Endothelial cell of hepatic sinusoid (primary cell): Measurements from ENCODE around the gene NOTCH3.

Experiments used
- in situ Hi-C: cut with HindIII; loops from 2 replicates; pipeline ENCODE4 v1.10.0; 2017; ENCODE audit warnings: low sequenced_read_pairs

Gene NOTCH3

GRCh38 chr19:15200553-15201364 is at the start of gene NOTCH3:
NOTCH3 (minus strand) TSS chr19:15200995; CDS start chr19:15200905, 90 bp downstream.
- in situ Hi-C loops = no loop called here

- in situ Hi-C loops = no loop called here
Measured at GRCh38 chr19:15250640-15250993, 49.8 kb upstream of the NOTCH3 start.

GRCh38 chr19:15249972-15250639 is 49.3 kb upstream of the NOTCH3 start:
- in situ Hi-C loops = loop anchor here (5.0 kb wide), 2 partner anchors 68 to 77 kb away; no protein-coding TSS in a partner anchor

GRCh38 chr19:15249528-15249874 is 48.7 kb upstream of the NOTCH3 start:
- in situ Hi-C loops = loop anchor here (5.0 kb wide), 2 partner anchors 67 to 78 kb away; no protein-coding TSS in a partner anchor

- in situ Hi-C loops = loop anchor here (5.0 kb wide), 2 partner anchors 67 to 78 kb away; no protein-coding TSS in a partner anchor
Measured at GRCh38 chr19:15248648-15249527, 48.1 kb upstream of the NOTCH3 start.

GRCh38 chr19:15248106-15248505 is 47.3 kb upstream of the NOTCH3 start:
- in situ Hi-C loops = loop anchor here (5.0 kb wide), 2 partner anchors 66 to 79 kb away; no protein-coding TSS in a partner anchor

GRCh38 chr19:15247107-15248014 is 46.6 kb upstream of the NOTCH3 start:
- in situ Hi-C loops = loop anchor here (5.0 kb wide), 2 partner anchors 65 to 80 kb away; no protein-coding TSS in a partner anchor

GRCh38 chr19:15246198-15246481 is 45.3 kb upstream of the NOTCH3 start:
- in situ Hi-C loops = loop anchor here (5.0 kb wide), 2 partner anchors 64 to 81 kb away; no protein-coding TSS in a partner anchor

- in situ Hi-C loops = loop anchor here (5.0 kb wide), 2 partner anchors 63 to 82 kb away; no protein-coding TSS in a partner anchor
Measured at GRCh38 chr19:15245370-15246197, 44.8 kb upstream of the NOTCH3 start.

- in situ Hi-C loops = loop anchor here (5.0 kb wide), 2 partner anchors 63 to 82 kb away; no protein-coding TSS in a partner anchor
Measured at GRCh38 chr19:15244808-15245207, 44.0 kb upstream of the NOTCH3 start.

- in situ Hi-C loops = no loop called here
Measured at GRCh38 chr19:15244106-15244803, 43.5 kb upstream of the NOTCH3 start.

- in situ Hi-C loops = no loop called here
Measured at GRCh38 chr19:15243236-15243957, 42.6 kb upstream of the NOTCH3 start.

- in situ Hi-C loops = no loop called here
Measured at GRCh38 chr19:15241259-15241910, 40.6 kb upstream of the NOTCH3 start.

GRCh38 chr19:15240515-15240914 is 39.7 kb upstream of the NOTCH3 start:
- in situ Hi-C loops = no loop called here

- in situ Hi-C loops = no loop called here
Measured at GRCh38 chr19:15239337-15239949, 38.6 kb upstream of the NOTCH3 start.

- in situ Hi-C loops = no loop called here
Measured at GRCh38 chr19:15238639-15239155, 37.9 kb upstream of the NOTCH3 start.
